ENCODE results near the gene AHR.

GRCh38 chr7:17279061-17279460 is 19.4 kb upstream of the AHR start:
- TF ChIP-seq POLR2AphosphoS5 (IDR thresholded peaks at IDR 0.05; ENCODE audit: low read depth, low read length) = no peak
- TF ChIP-seq POLR2A (IDR thresholded peaks at IDR 0.05; ENCODE audit: low read depth, low read length) = no peak
- no peak for TF ChIP-seq TAF1 (IDR thresholded peaks at IDR 0.05; ENCODE audit: low read depth, low read length)
- TF ChIP-seq SPI1 (IDR thresholded peaks at IDR 0.05; ENCODE audit: low read depth, low read length) = no peak
